Liver (tissue), 9 donors: ENCODE data around the gene RB1. TPM values are rescaled to one million over a fixed set of nuclear protein-coding genes. Genes with fewer than 3 reads are reported as not detected.
A peak's percentile ranks its signal among the peaks of the same experiment; 100 is the strongest.

Source experiments
- DNase-seq: peaks from one replicate; pipeline ENCODE4 v3.0.0-alpha.2; 2017; ENCODE audit warnings: low spot score
- H3K27ac ChIP-seq, 2 donors: one replicate each; pipeline ENCODE4 v1.7.0; 2013; ENCODE audit warnings: inconsistent platforms in 2 of 2, low read length in 2 of 2, control low read depth in 1 of 2, low read depth in 1 of 2, mild to moderate bottlenecking in 1 of 2
- H3K27me3 ChIP-seq, 4 donors: one replicate each; pipeline versions ENCODE4 v1.6.1 to v1.7.0; 2013; ENCODE audit warnings: low read length in 3 of 4, inconsistent platforms in 1 of 4, mild to moderate bottlenecking in 1 of 4, moderate library complexity in 1 of 4; ENCODE audit not compliant: control insufficient read depth in 4 of 4, insufficient read depth in 4 of 4
- H3K36me3 ChIP-seq, 4 donors: one replicate each; pipeline versions ENCODE4 v1.6.1 to v1.7.0; 2013; ENCODE audit warnings: low read length in 3 of 4, mild to moderate bottlenecking in 3 of 4, low read depth in 1 of 4, moderate library complexity in 1 of 4; ENCODE audit not compliant: control insufficient read depth in 4 of 4, insufficient read depth in 3 of 4
- H3K4me1 ChIP-seq, 4 donors: one replicate each; pipeline versions ENCODE4 v1.6.1 to v1.7.0; 2013; ENCODE audit warnings: low read length in 3 of 4, mild to moderate bottlenecking in 3 of 4, moderate library complexity in 1 of 4; ENCODE audit not compliant: control insufficient read depth in 4 of 4, insufficient read depth in 4 of 4
- H3K4me3 ChIP-seq, 3 donors: one replicate each; pipeline versions ENCODE4 v1.6.1 to v1.7.0; 2013; ENCODE audit warnings: low read length in 3 of 3, control low read depth in 1 of 3, low read depth in 1 of 3, mild to moderate bottlenecking in 1 of 3
- H3K9ac ChIP-seq, 2 donors: one replicate each; pipeline ENCODE4 v1.7.0; 2013; ENCODE audit warnings: low read length in 2 of 2, mild to moderate bottlenecking in 2 of 2, moderate library complexity in 2 of 2, control low read depth in 1 of 2, low read depth in 1 of 2
- H3K9me3 ChIP-seq, 4 donors: one replicate each; pipeline versions ENCODE4 v1.6.1 to v1.7.0; 2013; ENCODE audit warnings: low read length in 3 of 4; ENCODE audit not compliant: control insufficient read depth in 4 of 4
- FOXA1 ChIP-seq: IDR thresholded peaks from 2 replicates; pipeline ENCODE4 v1.6.1; 2016; ENCODE audit warnings: antibody characterized with exemption
- HNF4A ChIP-seq, 2 donors: conservative IDR thresholded peaks; 2 replicates each; pipeline ENCODE4 v1.6.1; 2016; ENCODE audit warnings: antibody characterized with exemption in 2 of 2, mild to moderate bottlenecking in 2 of 2
- HNF4G ChIP-seq: IDR thresholded peaks from 2 replicates; pipeline ENCODE4 v1.6.1; 2016; ENCODE audit warnings: antibody characterized with exemption
- JUND ChIP-seq, 2 donors: IDR thresholded peaks; 2 replicates each; pipeline ENCODE4 v1.6.1; 2016; ENCODE audit warnings: antibody characterized with exemption in 2 of 2
- RAD21 ChIP-seq, 2 donors: IDR thresholded peaks; 2 replicates each; pipeline ENCODE4 v1.6.1; 2016; ENCODE audit warnings: antibody characterized with exemption in 2 of 2, mild to moderate bottlenecking in 2 of 2
- REST ChIP-seq: IDR thresholded peaks from 2 replicates; pipeline ENCODE4 v1.6.1; 2016; ENCODE audit warnings: antibody characterized with exemption, mild to moderate bottlenecking
- RXRA ChIP-seq, 2 donors: IDR thresholded peaks; 2 replicates each; pipeline ENCODE4 v1.6.1; 2017 to 2018; ENCODE audit warnings: antibody characterized with exemption in 2 of 2, mild to moderate bottlenecking in 1 of 2
- TAF1 ChIP-seq: conservative IDR thresholded peaks from 2 replicates; pipeline ENCODE4 v1.6.1; 2016; ENCODE audit warnings: antibody characterized with exemption, mild to moderate bottlenecking
- YY1 ChIP-seq: IDR thresholded peaks from 2 replicates; pipeline ENCODE4 v1.6.1; 2016; ENCODE audit warnings: antibody characterized with exemption, mild to moderate bottlenecking
- WGBS: extraction: QIAGEN DNeasy Blood & Tissue Kit; methylation state at CpG from one replicate; pipeline ENCODE4 v1.1.7; 2013; 5-methylcytosine and 5-hydroxymethylcytosine counted together
- polyA plus RNA-seq, 2 donors: library from polyadenylated mRNA; stranded (reverse) in 1 of 2; unstranded in 1 of 2; fragments of 200-250 nt in 1 of 2; fragments of >200 nt in 1 of 2; fragmentation: Nextera tagmentation in 1 of 2; extraction: Ambion mirVana in 1 of 2; gene quantifications; one replicate each; pipeline versions ENCODE4 v1.2.1 to v1.2.3, GENCODE V29; 2013 to 2015
- total RNA-seq, 2 donors: library from RNA; depleted of rRNA; stranded (reverse); fragments of >200 nt; gene quantifications; one replicate each; pipeline ENCODE4 v1.2.3, GENCODE V29; 2014
- TF ChIP-seq, protein P1 (sequence below): IDR thresholded peaks from 2 replicates; pipeline ENCODE4 v1.6.1; 2016; ENCODE audit warnings: antibody characterized with exemption
- TF ChIP-seq, protein P2 (sequence below): IDR thresholded peaks from 2 replicates; pipeline ENCODE4 v1.6.1; 2016; ENCODE audit warnings: antibody characterized with exemption
- TF ChIP-seq, protein P3 (sequence below): fragments of 150-350 bp; IDR thresholded peaks from 2 replicates; pipeline ENCODE4 v1.5.1; 2017; ENCODE audit warnings: improper control_type of control experiment, low read depth, low read length; ENCODE audit not compliant: missing input control
- TF ChIP-seq, protein P4 (sequence below): IDR thresholded peaks from 2 replicates; pipeline ENCODE4 v1.6.1; 2016; ENCODE audit warnings: antibody characterized with exemption
- donor health status: healthy.
- donor health status: healthy.
- donor health status: healthy.
- donor health status: healthy.
- donor health status: healthy.

RB1 gene
- total and polyA plus RNA-seq, 4 donors, result 6.6 to 30.6 (median 8.9) TPM

DNA sequence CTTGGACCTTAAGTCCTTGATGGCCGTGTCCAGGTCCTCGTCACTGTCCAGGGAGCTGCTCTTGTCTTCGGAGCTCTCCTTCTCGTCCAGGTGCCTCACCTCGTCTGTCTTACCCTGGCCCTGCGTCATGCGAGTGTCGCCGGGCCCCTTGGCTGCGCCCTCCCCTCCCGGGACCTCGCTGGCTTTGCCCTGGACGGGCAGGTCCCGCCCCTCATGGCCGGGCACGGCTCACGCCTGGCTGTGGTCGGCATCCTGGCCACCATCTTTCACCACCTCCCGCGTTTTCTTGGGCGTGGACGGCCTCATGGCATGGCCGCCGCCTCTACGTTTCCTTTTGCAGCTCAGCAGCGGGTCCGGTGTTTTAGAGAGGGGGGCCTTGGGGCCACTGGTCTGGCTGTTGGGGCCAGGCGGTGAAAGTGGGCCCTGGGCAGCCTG lies 14.8 kb downstream of the RB1 start:
- Histone ChIP-seq H3K9me3 (peaks cover 0 to 3% (median 0%) of the 10 kb centered on the region in 4 donors), H3K4me1 (peaks cover 0 to 30% (median 6%) of the 10 kb centered on the region in 4 donors), H3K36me3 (peaks cover 0 to 4% (median under 1%) of the 10 kb centered on the region in 4 donors), H3K27me3 (no peaks in the 10 kb centered on the region), H3K27ac (no peak overlapping the region), H3K4me3 (peak overlapping the region in 2 of 3 donors; percentile 9 to 25), H3K9ac (no peak overlapping the region)
- 65% methylated on average over 28 of the region's 28 CpGs for WGBS
- no peak for DNase-seq
- TF ChIP-seq YY1 (no peak), TAF1 (no peak), HNF4A (conservative IDR thresholded peaks at IDR 0.05) (no peak), HNF4G (no peak), RAD21 (IDR thresholded peaks at IDR 0.05) (no peak), REST (no peak), FOXA1 (no peak), JUND (IDR thresholded peaks at IDR 0.05) (no peak), RXRA (IDR thresholded peaks at IDR 0.05) (no peak)
- TF ChIP-seq, protein P1, sequence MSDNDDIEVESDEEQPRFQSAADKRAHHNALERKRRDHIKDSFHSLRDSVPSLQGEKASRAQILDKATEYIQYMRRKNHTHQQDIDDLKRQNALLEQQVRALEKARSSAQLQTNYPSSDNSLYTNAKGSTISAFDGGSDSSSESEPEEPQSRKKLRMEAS, result no peak
- TF ChIP-seq, protein P2, sequence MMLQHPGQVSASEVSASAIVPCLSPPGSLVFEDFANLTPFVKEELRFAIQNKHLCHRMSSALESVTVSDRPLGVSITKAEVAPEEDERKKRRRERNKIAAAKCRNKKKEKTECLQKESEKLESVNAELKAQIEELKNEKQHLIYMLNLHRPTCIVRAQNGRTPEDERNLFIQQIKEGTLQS, result no peak
- TF ChIP-seq, protein P3, sequence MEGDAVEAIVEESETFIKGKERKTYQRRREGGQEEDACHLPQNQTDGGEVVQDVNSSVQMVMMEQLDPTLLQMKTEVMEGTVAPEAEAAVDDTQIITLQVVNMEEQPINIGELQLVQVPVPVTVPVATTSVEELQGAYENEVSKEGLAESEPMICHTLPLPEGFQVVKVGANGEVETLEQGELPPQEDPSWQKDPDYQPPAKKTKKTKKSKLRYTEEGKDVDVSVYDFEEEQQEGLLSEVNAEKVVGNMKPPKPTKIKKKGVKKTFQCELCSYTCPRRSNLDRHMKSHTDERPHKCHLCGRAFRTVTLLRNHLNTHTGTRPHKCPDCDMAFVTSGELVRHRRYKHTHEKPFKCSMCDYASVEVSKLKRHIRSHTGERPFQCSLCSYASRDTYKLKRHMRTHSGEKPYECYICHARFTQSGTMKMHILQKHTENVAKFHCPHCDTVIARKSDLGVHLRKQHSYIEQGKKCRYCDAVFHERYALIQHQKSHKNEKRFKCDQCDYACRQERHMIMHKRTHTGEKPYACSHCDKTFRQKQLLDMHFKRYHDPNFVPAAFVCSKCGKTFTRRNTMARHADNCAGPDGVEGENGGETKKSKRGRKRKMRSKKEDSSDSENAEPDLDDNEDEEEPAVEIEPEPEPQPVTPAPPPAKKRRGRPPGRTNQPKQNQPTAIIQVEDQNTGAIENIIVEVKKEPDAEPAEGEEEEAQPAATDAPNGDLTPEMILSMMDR, result no peak
- TF ChIP-seq, protein P4, sequence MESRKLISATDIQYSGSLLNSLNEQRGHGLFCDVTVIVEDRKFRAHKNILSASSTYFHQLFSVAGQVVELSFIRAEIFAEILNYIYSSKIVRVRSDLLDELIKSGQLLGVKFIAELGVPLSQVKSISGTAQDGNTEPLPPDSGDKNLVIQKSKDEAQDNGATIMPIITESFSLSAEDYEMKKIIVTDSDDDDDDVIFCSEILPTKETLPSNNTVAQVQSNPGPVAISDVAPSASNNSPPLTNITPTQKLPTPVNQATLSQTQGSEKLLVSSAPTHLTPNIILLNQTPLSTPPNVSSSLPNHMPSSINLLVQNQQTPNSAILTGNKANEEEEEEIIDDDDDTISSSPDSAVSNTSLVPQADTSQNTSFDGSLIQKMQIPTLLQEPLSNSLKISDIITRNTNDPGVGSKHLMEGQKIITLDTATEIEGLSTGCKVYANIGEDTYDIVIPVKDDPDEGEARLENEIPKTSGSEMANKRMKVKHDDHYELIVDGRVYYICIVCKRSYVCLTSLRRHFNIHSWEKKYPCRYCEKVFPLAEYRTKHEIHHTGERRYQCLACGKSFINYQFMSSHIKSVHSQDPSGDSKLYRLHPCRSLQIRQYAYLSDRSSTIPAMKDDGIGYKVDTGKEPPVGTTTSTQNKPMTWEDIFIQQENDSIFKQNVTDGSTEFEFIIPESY, result no peak

- DNase-seq, result no peak
- TF ChIP-seq YY1, result no peak
These were observed 15.4 kb downstream of the RB1 start for GRCh38 chr13:48318821-48319511.

More at GRCh38 chr13:48318821-48319511, 15.4 kb downstream of the RB1 start:
- H3K27me3 ChIP-seq, result no peaks in the 10 kb centered on the region
- peaks cover 0 to 4% (median under 1%) of the 10 kb centered on the region in 4 donors for H3K36me3 ChIP-seq
- peaks cover 0 to 30% (median 6%) of the 10 kb centered on the region in 4 donors for H3K4me1 ChIP-seq
- peak overlapping the region in 2 of 3 donors; percentile 9 to 12 for H3K4me3 ChIP-seq
- no peak overlapping the region for H3K9ac ChIP-seq
- no peak overlapping the region for H3K27ac ChIP-seq
- peaks cover 0 to 3% (median 0%) of the 10 kb centered on the region in 4 donors for H3K9me3 ChIP-seq
- 62% methylated on average over 47 of the region's 47 CpGs for WGBS
